ENCODE results near the gene ATOSB. TPM values are rescaled to one million over a fixed set of nuclear protein-coding genes. Genes with fewer than 3 reads are reported as not detected.

Gene ATOSB
- total and polyA plus RNA-seq, 2 experiments from 2014 or later: 16.1 to 18.3 TPM

GRCh38 chr9:35070823-35071813 is 44.5 kb downstream of the ATOSB start:
- H3K79me2 ChIP-seq: peaks cover 56% of the 10 kb centered on the region
- H3K27me3 ChIP-seq: no peaks in the 10 kb centered on the region
- H3K36me3 ChIP-seq (replicated peaks; ENCODE audit: insufficient read depth, low read depth): no peaks in the 10 kb centered on the region
- peak overlapping the region; percentile 98 for H3K27ac ChIP-seq
- no peaks in the 10 kb centered on the region for H3K9me2 ChIP-seq (replicated peaks; ENCODE audit: insufficient read depth)
- 2% methylated on average over 20 of the region's 20 CpGs for WGBS (ENCODE audit: low lambda C conversion rate, missing lambda C conversion rate)
- H3K9me3 ChIP-seq (ENCODE audit: low read depth): no peaks in the 10 kb centered on the region
- DNase-seq (ENCODE audit: low spot score): no peak
- peak overlapping the region; percentile 40 for H3K4me3 ChIP-seq
- H4K20me1 ChIP-seq (ENCODE audit: insufficient read depth, poor library complexity, severe bottlenecking): peaks cover 55% of the 10 kb centered on the region
- peak overlapping the region; percentile 94 for H3K4me2 ChIP-seq
- H3K4me1 ChIP-seq (ENCODE audit: insufficient read depth): peaks cover 25% of the 10 kb centered on the region
- no peak overlapping the region for H2AFZ ChIP-seq
- TF ChIP-seq EZH2phosphoT487 (IDR thresholded peaks at IDR 0.05; ENCODE audit: low read depth, severe bottlenecking, unreplicated experiment): no peak
- TF ChIP-seq, protein P1, sequence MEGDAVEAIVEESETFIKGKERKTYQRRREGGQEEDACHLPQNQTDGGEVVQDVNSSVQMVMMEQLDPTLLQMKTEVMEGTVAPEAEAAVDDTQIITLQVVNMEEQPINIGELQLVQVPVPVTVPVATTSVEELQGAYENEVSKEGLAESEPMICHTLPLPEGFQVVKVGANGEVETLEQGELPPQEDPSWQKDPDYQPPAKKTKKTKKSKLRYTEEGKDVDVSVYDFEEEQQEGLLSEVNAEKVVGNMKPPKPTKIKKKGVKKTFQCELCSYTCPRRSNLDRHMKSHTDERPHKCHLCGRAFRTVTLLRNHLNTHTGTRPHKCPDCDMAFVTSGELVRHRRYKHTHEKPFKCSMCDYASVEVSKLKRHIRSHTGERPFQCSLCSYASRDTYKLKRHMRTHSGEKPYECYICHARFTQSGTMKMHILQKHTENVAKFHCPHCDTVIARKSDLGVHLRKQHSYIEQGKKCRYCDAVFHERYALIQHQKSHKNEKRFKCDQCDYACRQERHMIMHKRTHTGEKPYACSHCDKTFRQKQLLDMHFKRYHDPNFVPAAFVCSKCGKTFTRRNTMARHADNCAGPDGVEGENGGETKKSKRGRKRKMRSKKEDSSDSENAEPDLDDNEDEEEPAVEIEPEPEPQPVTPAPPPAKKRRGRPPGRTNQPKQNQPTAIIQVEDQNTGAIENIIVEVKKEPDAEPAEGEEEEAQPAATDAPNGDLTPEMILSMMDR (IDR thresholded peaks at IDR 0.05; ENCODE audit: poor library complexity): no peak

DNA sequence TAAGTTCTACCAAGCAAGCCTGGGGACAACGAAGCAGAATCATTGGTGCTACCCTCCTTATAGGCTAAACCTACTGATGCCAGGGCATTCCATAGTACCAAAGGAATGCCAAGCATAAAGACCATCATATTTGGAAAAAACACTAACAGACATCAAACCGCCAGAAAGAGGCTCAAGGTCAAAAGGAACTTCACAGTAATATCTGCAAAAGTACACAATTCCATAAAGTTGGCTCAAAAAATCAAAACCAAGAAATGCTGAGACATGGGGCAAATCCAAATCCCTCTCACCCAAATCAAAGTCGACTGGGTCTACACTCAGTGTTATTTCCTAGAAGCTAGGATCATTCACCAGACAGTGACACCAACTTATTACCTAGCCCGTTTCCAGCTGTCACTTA is 46.6 kb downstream of the ATOSB start:
- TF ChIP-seq, protein P1 (IDR thresholded peaks at IDR 0.05; ENCODE audit: poor library complexity): no peak
- TF ChIP-seq EZH2 (IDR thresholded peaks at IDR 0.05; ENCODE audit: borderline replicate concordance) (no peak), EZH2phosphoT487 (IDR thresholded peaks at IDR 0.05; ENCODE audit: low read depth, severe bottlenecking, unreplicated experiment) (no peak)
- peaks cover 77% of the 10 kb centered on the region for H3K79me2 ChIP-seq
- no peak overlapping the region for H3K4me3 ChIP-seq
- peaks cover 7% of the 10 kb centered on the region for H3K36me3 ChIP-seq (replicated peaks; ENCODE audit: insufficient read depth, low read depth)
- H3K4me2 ChIP-seq: peak overlapping the region; percentile 94
- H3K27ac ChIP-seq: no peak overlapping the region
- no peak overlapping the region for H2AFZ ChIP-seq
- H4K20me1 ChIP-seq (ENCODE audit: insufficient read depth, poor library complexity, severe bottlenecking): peaks cover 76% of the 10 kb centered on the region
- 80% methylated on average over 4 of the region's 4 CpGs for WGBS (ENCODE audit: low lambda C conversion rate, missing lambda C conversion rate)
- no peaks in the 10 kb centered on the region for H3K9me2 ChIP-seq (replicated peaks; ENCODE audit: insufficient read depth)
- DNase-seq (ENCODE audit: low spot score): no peak
- H3K4me1 ChIP-seq (ENCODE audit: insufficient read depth): peaks cover 25% of the 10 kb centered on the region
- no peaks in the 10 kb centered on the region for H3K9me3 ChIP-seq (ENCODE audit: low read depth)
- no peaks in the 10 kb centered on the region for H3K27me3 ChIP-seq

DNA sequence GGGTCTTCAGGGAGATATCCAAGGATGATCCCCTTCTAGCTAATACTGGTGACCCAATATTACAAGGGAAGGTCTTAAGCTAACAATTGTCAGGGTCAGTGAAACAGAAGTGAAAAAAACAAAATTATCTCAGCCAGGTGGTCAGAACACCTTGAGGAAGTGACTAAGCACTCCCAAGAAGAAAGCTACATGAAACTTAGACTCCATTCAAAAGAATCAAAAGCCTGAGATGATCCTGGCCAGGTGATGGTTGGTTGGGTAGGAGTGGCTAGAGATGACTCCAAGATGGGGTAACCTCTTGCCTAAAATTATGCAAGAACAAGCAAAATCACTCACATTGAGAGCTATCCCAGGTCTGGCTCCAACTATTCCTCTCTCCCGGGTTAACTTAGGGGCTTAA is 48.6 kb downstream of the ATOSB start:
- Histone ChIP-seq H3K9me3 (ENCODE audit: low read depth) (no peaks in the 10 kb centered on the region), H3K79me2 (peaks cover 90% of the 10 kb centered on the region), H2AFZ (no peak overlapping the region), H3K4me1 (ENCODE audit: insufficient read depth) (peaks cover 25% of the 10 kb centered on the region), H3K27ac (no peak overlapping the region), H3K9me2 (replicated peaks; ENCODE audit: insufficient read depth) (no peaks in the 10 kb centered on the region), H4K20me1 (ENCODE audit: insufficient read depth, poor library complexity, severe bottlenecking) (peaks cover 85% of the 10 kb centered on the region), H3K36me3 (replicated peaks; ENCODE audit: insufficient read depth, low read depth) (peaks cover 12% of the 10 kb centered on the region), H3K4me3 (no peak overlapping the region), H3K27me3 (no peaks in the 10 kb centered on the region), H3K4me2 (no peak overlapping the region)
- no peak for DNase-seq (ENCODE audit: low spot score)
- TF ChIP-seq, protein P1 (IDR thresholded peaks at IDR 0.05; ENCODE audit: poor library complexity): no peak
- no peak for TF ChIP-seq EZH2phosphoT487 (IDR thresholded peaks at IDR 0.05; ENCODE audit: low read depth, severe bottlenecking, unreplicated experiment)
- TF ChIP-seq EZH2 (IDR thresholded peaks at IDR 0.05; ENCODE audit: borderline replicate concordance): no peak
- WGBS (ENCODE audit: low lambda C conversion rate, missing lambda C conversion rate): 93% methylated on average over 1 of the region's 1 CpG

Data from hepatocyte (in vitro differentiated cells).